B cell (primary cell): ENCODE measurements around the gene FXYD3. TPM values are rescaled to one million over a fixed set of nuclear protein-coding genes. Genes with fewer than 3 reads are reported as not detected.

ENCODE experiments used
- ATAC-seq: fragments of 200-7000 bp; cut with Tn5 transposase; one replicate; pipeline ENCODE4 v1.10.0; 2021; ENCODE audit warnings: low read depth, mild to moderate bottlenecking, moderate number of reproducible peaks, moderate library complexity
- CTCF ChIA-PET: fragments of 350-600 bp; sonication (Branson Sonifier 250); formaldehyde crosslinking; loops from one replicate; lab custom pipeline; 2021; ENCODE audit warnings: antibody characterized with exemption, inconsistent platforms; lab: Charles Lee
- POLR2A ChIA-PET: fragments of 350-600 bp; sonication (Branson Sonifier 250); formaldehyde crosslinking; loops from one replicate; lab custom pipeline; 2021; ENCODE audit warnings: antibody characterized with exemption; lab: Charles Lee
- DNase-seq: peaks from one replicate; pipeline ENCODE4 v3.0.0; 2013
- H2AFZ ChIP-seq: 2 replicates; pipeline ENCODE4 v1.6.1; 2012; ENCODE audit warnings: mild to moderate bottlenecking, low read depth, low read length; ENCODE audit not compliant: insufficient read depth, poor library complexity, severe bottlenecking
- H3K27ac ChIP-seq, 2 donors: 1 replicate in 1 of 2; 2 replicates in 1 of 2; pipeline ENCODE4 v1.5.1; 2012 to 2013; ENCODE audit warnings: low read length in 2 of 2, mild to moderate bottlenecking in 2 of 2, moderate library complexity in 1 of 2
- H3K27me3 ChIP-seq, 4 experiments: fragments of 200-600 bp in 1 of 4; sonication (generic) in 1 of 4; replicated peaks in 1 of 4; 1 replicate in 2 of 4; 2 replicates in 2 of 4; pipeline versions ENCODE4 v1.6.1 to v1.7.0; 2013 to 2016; ENCODE audit warnings: low read length in 3 of 4, mild to moderate bottlenecking in 2 of 4, mixed read lengths in 1 of 4, moderate library complexity in 1 of 4; ENCODE audit not compliant: insufficient read depth in 4 of 4, control insufficient read depth in 3 of 4; ENCODE audit errors: control extremely low read depth in 1 of 4
- H3K36me3 ChIP-seq, 2 experiments: replicated peaks in 1 of 2; 1 replicate in 1 of 2; 2 replicates in 1 of 2; pipeline versions ENCODE4 v1.6.1 to v1.7.1; 2013; ENCODE audit warnings: low read length in 1 of 2; ENCODE audit not compliant: insufficient read depth in 2 of 2, control insufficient read depth in 1 of 2; ENCODE audit errors: control extremely low read depth in 1 of 2, extremely low read depth in 1 of 2
- H3K4me1 ChIP-seq, 2 donors: fragments of 200-600 bp in 1 of 2; sonication (generic) in 1 of 2; 1 replicate in 1 of 2; 2 replicates in 1 of 2; pipeline versions ENCODE4 v1.5.1 to v1.6.1; 2013 to 2017; ENCODE audit warnings: low read length in 2 of 2; ENCODE audit not compliant: control insufficient read depth in 2 of 2, insufficient read depth in 2 of 2
- H3K4me2 ChIP-seq: replicated peaks from 2 replicates; pipeline ENCODE3; 2012; ENCODE audit warnings: mild to moderate bottlenecking, low read depth, low read length; ENCODE audit not compliant: poor library complexity, severe bottlenecking
- H3K4me3 ChIP-seq, 5 experiments: fragments of 200-600 bp in 1 of 5; sonication (generic) in 1 of 5; 1 replicate in 3 of 5; 2 replicates in 2 of 5; pipeline versions ENCODE4 v1.5.1 to v1.7.0; 2011 to 2016; ENCODE audit warnings: low read length in 4 of 5, mild to moderate bottlenecking in 4 of 5, low read depth in 2 of 5, control low read depth in 1 of 5, moderate library complexity in 1 of 5; ENCODE audit not compliant: insufficient read depth in 1 of 5; ENCODE audit errors: control extremely low read depth in 1 of 5, extremely low read depth in 1 of 5
- H3K79me2 ChIP-seq: fragments of 200-600 bp; sonication (generic); one replicate; pipeline ENCODE4 v1.6.0; 2016; ENCODE audit warnings: low read length; ENCODE audit not compliant: control insufficient read depth, insufficient read depth
- H3K9ac ChIP-seq: fragments of 200-600 bp; sonication (generic); 2 replicates; pipeline ENCODE4 v1.6.1; 2017; ENCODE audit warnings: mild to moderate bottlenecking, low read length, moderate library complexity
- H3K9me3 ChIP-seq, 3 donors: one replicate each; pipeline versions ENCODE4 v1.6.1 to v1.7.1; 2013; ENCODE audit warnings: low read length in 2 of 3; ENCODE audit not compliant: control insufficient read depth in 2 of 3, insufficient read depth in 1 of 3; ENCODE audit errors: control extremely low read depth in 1 of 3
- H4K20me1 ChIP-seq: 2 replicates; pipeline ENCODE4 v1.6.0; 2012; ENCODE audit warnings: mild to moderate bottlenecking, low read length; ENCODE audit not compliant: insufficient read depth, control insufficient read depth, poor library complexity, severe bottlenecking
- H3K27ac Mint-ChIP-seq: one replicate; pipeline ENCODE4 v1.8.0; 2021; ENCODE audit warnings: mixed read lengths
- H3K27me3 Mint-ChIP-seq: one replicate; pipeline ENCODE4 v1.8.0; 2021; ENCODE audit warnings: mixed read lengths
- H3K4me1 Mint-ChIP-seq: one replicate; pipeline ENCODE4 v1.8.0; 2021; ENCODE audit warnings: mixed read lengths
- H3K4me3 Mint-ChIP-seq: one replicate; pipeline ENCODE4 v1.8.0; 2021; ENCODE audit warnings: mixed read lengths
- H3K9me3 Mint-ChIP-seq: one replicate; pipeline ENCODE4 v1.8.0; 2022; ENCODE audit warnings: mixed read lengths; ENCODE audit not compliant: insufficient read depth
- EZH2 ChIP-seq: IDR thresholded peaks from 2 replicates; pipeline ENCODE4 v1.6.1; 2012; ENCODE audit warnings: borderline replicate concordance, low read depth, mild to moderate bottlenecking, moderate library complexity, low read length; ENCODE audit not compliant: insufficient read depth, poor library complexity, severe bottlenecking
- WGBS: methylation state at CpG from one replicate; pipeline ENCODE4 v1.1.5; 2013; ENCODE audit warnings: missing lambda C conversion rate; ENCODE audit not compliant: insufficient coverage; 5-methylcytosine and 5-hydroxymethylcytosine counted together
- intact Hi-C: fragments of 100-400 bp; cut with micrococcal nuclease; formaldehyde crosslinking; loops from one replicate; pipeline ENCODE4 v1.10.0; 2022
- polyA plus RNA-seq: library from polyadenylated mRNA; depleted of rRNA; stranded (reverse); fragments of >200 nt; gene quantifications from 2 replicates; pipeline ENCODE4 v1.2.3, GENCODE V29; 2012
- total RNA-seq, 2 donors: library from RNA; stranded (reverse); fragments of 120-200 nt in 1 of 2; gene quantifications; 1 replicate in 1 of 2; 2 replicates in 1 of 2; pipeline versions ENCODE4 v1.2.3 to v1.2.4, GENCODE V29; 2013 to 2022
- TF ChIP-seq, protein P1 (sequence below): fragments of 200-600 bp; IDR thresholded peaks from one replicate; pipeline ENCODE4 v1.8.0; 2022; ENCODE audit warnings: antibody characterized with exemption, mild to moderate bottlenecking

The FXYD3 gene
- total and polyA plus RNA-seq, 2 donors (not counting 1 experiment from before 2014, with no cell fraction given) = not detected

DNA sequence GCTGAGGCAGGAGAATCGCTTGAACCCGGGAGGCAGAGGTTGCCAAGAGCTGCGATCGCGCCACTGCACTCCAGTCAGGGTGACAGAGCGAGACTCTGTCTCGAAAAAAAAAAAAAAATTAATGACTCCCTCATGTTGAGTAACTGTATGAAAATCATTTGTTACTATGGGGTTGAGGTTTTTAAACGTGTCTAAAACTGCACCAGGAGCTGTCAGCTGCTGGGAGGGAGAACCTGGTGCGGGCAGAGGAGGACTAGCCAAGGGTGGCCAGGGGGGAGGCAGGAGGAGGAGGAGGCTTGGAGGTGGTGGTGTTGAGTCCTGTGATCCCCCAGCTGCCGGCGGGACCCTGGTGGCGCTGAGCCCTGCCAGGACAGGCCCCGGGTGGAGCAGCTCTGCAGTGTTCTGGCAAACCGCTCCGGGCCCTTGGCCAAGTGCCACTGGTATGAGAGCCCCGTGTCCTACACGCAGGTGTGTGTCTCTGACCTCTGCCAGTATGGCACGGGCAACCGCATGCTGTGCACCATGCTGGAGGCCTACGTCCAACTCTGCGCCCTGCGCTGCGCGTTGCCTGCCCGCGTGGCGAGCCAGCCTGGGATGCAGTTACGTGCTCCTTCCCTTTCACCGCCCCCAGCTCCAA is 17.1 kb upstream of the FXYD3 start:
- no peaks in the 10 kb centered on the region for H3K27me3 ChIP-seq
- no peak overlapping the region for H2AFZ ChIP-seq
- no peaks in the 10 kb centered on the region for H3K4me1 ChIP-seq
- CTCF ChIA-PET = interaction anchor here (0.7 to 1.9 kb wide), 5 partner anchors 9 to 54 kb away, joined by 3 to 5 read pairs (median 4); no protein-coding TSS in a partner anchor
- no peaks in the 10 kb centered on the region for H3K36me3 ChIP-seq
- Mint-ChIP-seq H3K4me3 (no peak overlapping the region), H3K4me1 (no peaks in the 10 kb centered on the region), H3K27me3 (no peaks in the 10 kb centered on the region), H3K9me3 (no peaks in the 10 kb centered on the region), H3K27ac (no peak overlapping the region)
- no peak overlapping the region for H3K9ac ChIP-seq
- no peak overlapping the region for H3K4me3 ChIP-seq
- no peak overlapping the region for H3K27ac ChIP-seq
- TF ChIP-seq, protein P1, sequence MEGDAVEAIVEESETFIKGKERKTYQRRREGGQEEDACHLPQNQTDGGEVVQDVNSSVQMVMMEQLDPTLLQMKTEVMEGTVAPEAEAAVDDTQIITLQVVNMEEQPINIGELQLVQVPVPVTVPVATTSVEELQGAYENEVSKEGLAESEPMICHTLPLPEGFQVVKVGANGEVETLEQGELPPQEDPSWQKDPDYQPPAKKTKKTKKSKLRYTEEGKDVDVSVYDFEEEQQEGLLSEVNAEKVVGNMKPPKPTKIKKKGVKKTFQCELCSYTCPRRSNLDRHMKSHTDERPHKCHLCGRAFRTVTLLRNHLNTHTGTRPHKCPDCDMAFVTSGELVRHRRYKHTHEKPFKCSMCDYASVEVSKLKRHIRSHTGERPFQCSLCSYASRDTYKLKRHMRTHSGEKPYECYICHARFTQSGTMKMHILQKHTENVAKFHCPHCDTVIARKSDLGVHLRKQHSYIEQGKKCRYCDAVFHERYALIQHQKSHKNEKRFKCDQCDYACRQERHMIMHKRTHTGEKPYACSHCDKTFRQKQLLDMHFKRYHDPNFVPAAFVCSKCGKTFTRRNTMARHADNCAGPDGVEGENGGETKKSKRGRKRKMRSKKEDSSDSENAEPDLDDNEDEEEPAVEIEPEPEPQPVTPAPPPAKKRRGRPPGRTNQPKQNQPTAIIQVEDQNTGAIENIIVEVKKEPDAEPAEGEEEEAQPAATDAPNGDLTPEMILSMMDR = no peak
- no peak for TF ChIP-seq EZH2
- no peak for ATAC-seq
- intact Hi-C loops = no loop called here
- H3K9me3 ChIP-seq = no peaks in the 10 kb centered on the region
- DNase-seq = no peak
- H3K79me2 ChIP-seq = no peaks in the 10 kb centered on the region
- POLR2A ChIA-PET = no interaction called here
- WGBS = 91% methylated on average over 26 of the region's 29 CpGs
- H4K20me1 ChIP-seq = no peaks in the 10 kb centered on the region
- H3K4me2 ChIP-seq = no peak overlapping the region

- Mint-ChIP-seq H3K27me3 (no peaks in the 10 kb centered on the region), H3K4me3 (no peak overlapping the region), H3K9me3 (no peaks in the 10 kb centered on the region), H3K27ac (no peak overlapping the region), H3K4me1 (no peaks in the 10 kb centered on the region)
- intact Hi-C loops = no loop called here
- ChIA-PET CTCF (interaction anchor here (1.5 to 1.9 kb wide), 3 partner anchors 9 to 32 kb away, joined by 3 to 6 read pairs (median 5); no protein-coding TSS in a partner anchor), POLR2A (interaction anchor here (0.9 kb wide), 1 partner anchor 127 kb away, joined by 3 read pairs; no protein-coding TSS in a partner anchor)
- no peaks in the 10 kb centered on the region for H3K4me1 ChIP-seq
- no peaks in the 10 kb centered on the region for H3K9me3 ChIP-seq
- ATAC-seq = no peak
- TF ChIP-seq EZH2 = no peak
- TF ChIP-seq, protein P1 = no peak
- H3K36me3 ChIP-seq = no peaks in the 10 kb centered on the region
- DNase-seq = no peak
- H3K9ac ChIP-seq = no peak overlapping the region
- 77% methylated on average over 17 of the region's 21 CpGs for WGBS
- H3K4me2 ChIP-seq = no peak overlapping the region
- H2AFZ ChIP-seq = no peak overlapping the region
- H3K27ac ChIP-seq = no peak overlapping the region
- no peaks in the 10 kb centered on the region for H4K20me1 ChIP-seq
- no peaks in the 10 kb centered on the region for H3K27me3 ChIP-seq
- H3K4me3 ChIP-seq = no peak overlapping the region
- no peaks in the 10 kb centered on the region for H3K79me2 ChIP-seq
Observed at GRCh38 chr19:35099155-35099896, 16.3 kb upstream of the FXYD3 start.
